Fibroblast of lung (primary cell): ENCODE data around the gene NUP98. TPM values are rescaled to one million over a fixed set of nuclear protein-coding genes. Genes with fewer than 3 reads are reported as not detected.
"Not testable (repeated sequence)": the region's sequence is repeated elsewhere in the genome, so short reads cannot be mapped to it uniquely, and the experiment has no call there.

ENCODE experiments used
- DNase-seq, 2 donors: peaks; one replicate each; pipeline versions ENCODE4 v3.0.0 to v3.0.0-alpha.2; 2010; ENCODE audit warnings: low read depth in 2 of 2
- H2AFZ ChIP-seq: 2 replicates; pipeline ENCODE4 v1.5.1; 2012; ENCODE audit warnings: low read length, control low read depth, inconsistent platforms
- H3K27ac ChIP-seq: 2 replicates; pipeline ENCODE4 v1.5.1; 2011; ENCODE audit warnings: low read length, control low read depth; ENCODE audit not compliant: insufficient read depth
- H3K27me3 ChIP-seq: 2 replicates; pipeline ENCODE4 v1.5.1; 2011; ENCODE audit warnings: mild to moderate bottlenecking, low read length; ENCODE audit not compliant: control insufficient read depth, insufficient read depth
- H3K36me3 ChIP-seq: 2 replicates; pipeline ENCODE4 v1.5.1; 2011; ENCODE audit warnings: low read length; ENCODE audit not compliant: control insufficient read depth, insufficient read depth
- H3K4me1 ChIP-seq: 2 replicates; pipeline ENCODE4 v1.5.1; 2011; ENCODE audit warnings: low read length; ENCODE audit not compliant: control insufficient read depth, insufficient read depth; ENCODE audit errors: extremely low read depth
- H3K4me2 ChIP-seq: 2 replicates; pipeline ENCODE4 v1.5.1; 2011; ENCODE audit warnings: low read length, control low read depth; ENCODE audit not compliant: insufficient read depth; ENCODE audit errors: extremely low read depth
- H3K4me3 ChIP-seq, 4 experiments: fragments of 200-600 bp in 1 of 4; sonication (generic) in 1 of 4; replicated peaks in 1 of 4; 2 replicates each; pipeline ENCODE4 v1.5.1; 2011 to 2016; ENCODE audit warnings: low read length in 4 of 4, low read depth in 3 of 4, mild to moderate bottlenecking in 3 of 4, control low read depth in 2 of 4, inconsistent platforms in 1 of 4, mixed read lengths in 1 of 4; ENCODE audit not compliant: insufficient read depth in 1 of 4; ENCODE audit errors: control extremely low read depth in 1 of 4
- H3K79me2 ChIP-seq: 2 replicates; pipeline ENCODE4 v1.5.1; 2012; ENCODE audit warnings: mild to moderate bottlenecking, low read length, inconsistent platforms; ENCODE audit not compliant: control insufficient read depth, insufficient read depth
- H3K9ac ChIP-seq: 2 replicates; pipeline ENCODE4 v1.5.1; 2011; ENCODE audit warnings: mild to moderate bottlenecking, low read length, control low read depth; ENCODE audit not compliant: insufficient read depth
- H3K9me3 ChIP-seq: 2 replicates; pipeline ENCODE4 v1.5.1; 2012; ENCODE audit warnings: low read depth, low read length; ENCODE audit not compliant: control insufficient read depth, insufficient read depth
- H4K20me1 ChIP-seq: 2 replicates; pipeline ENCODE4 v1.5.1; 2011; ENCODE audit warnings: low read length; ENCODE audit not compliant: control insufficient read depth, insufficient read depth; ENCODE audit errors: extremely low read depth
- CTCF ChIP-seq, 2 donors: IDR thresholded peaks in 1 of 2; conservative IDR thresholded peaks in 1 of 2; 1 replicate in 1 of 2; 2 replicates in 1 of 2; pipeline ENCODE4 v1.5.1; 2011 to 2012; ENCODE audit warnings: low read length in 2 of 2, control low read depth in 1 of 2, inconsistent platforms in 1 of 2, low read depth in 1 of 2, mild to moderate bottlenecking in 1 of 2
- EZH2 ChIP-seq: IDR thresholded peaks from 2 replicates; pipeline ENCODE4 v1.5.1; 2012; ENCODE audit warnings: low read length, control low read depth, mild to moderate bottlenecking; ENCODE audit errors: missing control alignments
- polyA plus RNA-seq, 2 donors: library from polyadenylated mRNA; depleted of rRNA in 1 of 2; stranded (reverse) in 1 of 2; unstranded in 1 of 2; fragments of >200 nt; gene quantifications; 2 replicates each; pipeline ENCODE4 v1.2.1, GENCODE V29; 2011 to 2012; ENCODE audit warnings: missing spikeins in 1 of 2
- total RNA-seq: library from RNA; depleted of rRNA; stranded (reverse); fragments of >200 nt; gene quantifications from 2 replicates; pipeline ENCODE4 v1.2.1, GENCODE V29; 2014

The NUP98 gene
- total and polyA plus RNA-seq, 2 donors (not counting 1 experiment from before 2014, with no cell fraction given), result 60.6 to 99.6 TPM

- no peaks in the 10 kb centered on the region for H4K20me1 ChIP-seq
- no peaks in the 10 kb centered on the region for H3K4me1 ChIP-seq
- H3K27me3 ChIP-seq, result peaks cover 4% of the 10 kb centered on the region
- no peak overlapping the region for H3K27ac ChIP-seq
- no peak overlapping the region for H2AFZ ChIP-seq
- H3K79me2 ChIP-seq, result no peaks in the 10 kb centered on the region
- no peak for TF ChIP-seq EZH2
- TF ChIP-seq CTCF (conservative IDR thresholded peaks at IDR 0.05 in 1 of 2, IDR thresholded peaks at IDR 0.05 in 1 of 2; ENCODE audit: low read depth in 1 of 2, low read length in 2 of 2), result no peak
- no peaks in the 10 kb centered on the region for H3K9me3 ChIP-seq
- no peak for DNase-seq
- H3K4me3 ChIP-seq, result no peak overlapping the region
- H3K36me3 ChIP-seq, result no peaks in the 10 kb centered on the region
- H3K9ac ChIP-seq, result no peak overlapping the region
- H3K4me2 ChIP-seq, result no peak overlapping the region
Measured at GRCh38 chr11:3645552-3645951, 151.8 kb downstream of the NUP98 start.

GRCh38 chr11:3644817-3645235 is 152.5 kb downstream of the NUP98 start, which contains the start of gene ART1:
Gene ART1 (plus strand): TSS chr11:3645128. CDS start chr11:3659214, 14,086 bp downstream.
- Histone ChIP-seq H3K4me1 (no peaks in the 10 kb centered on the region), H3K36me3 (no peaks in the 10 kb centered on the region), H2AFZ (no peak within 1 kb of the TSS), H3K27ac (no peak within 1 kb of the TSS), H3K79me2 (no peaks in the 10 kb centered on the region), H3K27me3 (peaks cover 4% of the 10 kb centered on the region), H3K9ac (no peak within 1 kb of the TSS), H3K4me2 (no peak within 1 kb of the TSS), H4K20me1 (no peaks in the 10 kb centered on the region), H3K9me3 (no peaks in the 10 kb centered on the region), H3K4me3 (no peak within 1 kb of the TSS)
- TF ChIP-seq EZH2, result no peak
- no peak for TF ChIP-seq CTCF (conservative IDR thresholded peaks at IDR 0.05 in 1 of 2, IDR thresholded peaks at IDR 0.05 in 1 of 2; ENCODE audit: low read depth in 1 of 2, low read length in 2 of 2)
- DNase-seq, result no peak

DNA sequence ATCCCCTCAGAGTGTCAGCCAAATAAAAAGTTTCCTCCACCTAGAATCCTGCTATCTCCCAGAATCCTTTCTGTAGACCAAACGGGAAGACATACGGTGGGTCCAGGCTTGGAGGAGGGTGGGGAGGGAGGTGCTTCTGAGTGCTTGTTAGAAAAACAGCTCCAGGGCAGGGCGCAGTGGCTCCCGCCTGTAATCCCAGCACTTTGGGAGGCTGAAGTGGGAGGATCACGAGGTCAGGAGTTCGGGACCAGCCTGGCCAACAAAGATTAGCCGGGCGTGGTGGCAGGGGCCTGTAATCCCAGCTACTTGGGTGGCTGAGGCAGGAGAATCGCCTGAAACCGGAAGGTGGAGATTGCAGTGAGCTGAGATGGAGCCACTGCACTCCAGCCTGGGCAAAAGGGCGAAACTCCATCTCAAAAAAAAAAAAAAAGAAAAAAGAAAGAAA is 154.2 kb downstream of the NUP98 start:
- H3K9ac ChIP-seq, H3K9me3 ChIP-seq, H3K4me3 ChIP-seq, H3K27me3 ChIP-seq, H3K27ac ChIP-seq, DNase-seq, H2AFZ ChIP-seq, H3K4me1 ChIP-seq, H3K79me2 ChIP-seq, H3K36me3 ChIP-seq, H4K20me1 ChIP-seq: not testable (repeated sequence)
- peak overlapping the region; percentile 93 for H3K4me2 ChIP-seq
